GM19239 (cell line): Measurements from ENCODE around the gene SLC7A6.

Experiments
- DNase-seq: peaks from one replicate; pipeline ENCODE4 v3.0.0; 2011; ENCODE audit warnings: low spot score; ENCODE audit not compliant: insufficient read length
- FAIRE-seq: peaks from 2 replicates; lab custom pipeline; 2011; peaks lifted over from hg19 to GRCh38; lab: Jason Lieb, UNC

The SLC7A6 gene

DNA sequence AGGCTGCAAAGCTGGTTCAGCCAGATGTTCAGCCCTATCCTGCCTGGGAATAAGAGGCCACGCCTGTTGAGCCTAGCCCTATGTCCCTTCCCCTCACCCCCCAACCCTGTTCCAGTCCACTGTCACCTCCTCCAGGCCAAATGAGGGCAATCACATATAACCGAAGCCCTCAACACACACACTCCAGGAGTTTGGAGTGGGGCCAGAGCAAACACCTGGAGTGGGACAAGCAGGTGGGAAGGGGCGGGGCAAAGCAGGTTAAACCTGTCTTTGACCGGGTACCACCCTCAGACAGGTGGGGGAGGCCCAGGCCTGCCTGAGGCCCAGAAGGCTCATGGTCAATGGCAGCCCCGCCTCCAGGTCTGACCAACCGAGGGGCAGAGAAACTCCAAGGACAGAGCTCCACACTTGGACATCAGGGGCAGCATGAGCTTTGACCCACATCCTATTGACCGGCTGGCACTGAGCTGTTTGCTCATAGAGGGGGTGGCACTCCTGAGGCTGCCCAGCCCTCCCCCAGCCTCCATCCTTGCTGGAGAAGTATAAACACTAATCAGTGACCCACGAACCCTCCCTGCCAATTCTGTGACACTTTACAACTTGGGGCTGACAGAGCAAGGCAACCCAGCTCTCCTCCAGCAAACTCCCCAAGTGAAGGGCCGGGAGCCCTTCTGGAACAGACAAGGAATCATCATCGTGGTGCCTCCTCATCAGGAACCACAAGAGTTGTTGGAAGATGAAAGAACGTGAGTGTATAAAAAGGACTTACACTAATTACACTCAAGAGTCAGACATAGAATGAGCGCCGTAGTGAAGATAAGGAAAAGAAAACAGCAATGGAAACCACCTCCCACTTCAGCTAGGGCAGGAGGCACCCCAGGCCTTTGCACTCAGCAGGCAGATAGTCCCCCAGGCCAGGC is 29.9 kb upstream of the SLC7A6 start:
- FAIRE-seq: no peak
- no peak for DNase-seq

DNA sequence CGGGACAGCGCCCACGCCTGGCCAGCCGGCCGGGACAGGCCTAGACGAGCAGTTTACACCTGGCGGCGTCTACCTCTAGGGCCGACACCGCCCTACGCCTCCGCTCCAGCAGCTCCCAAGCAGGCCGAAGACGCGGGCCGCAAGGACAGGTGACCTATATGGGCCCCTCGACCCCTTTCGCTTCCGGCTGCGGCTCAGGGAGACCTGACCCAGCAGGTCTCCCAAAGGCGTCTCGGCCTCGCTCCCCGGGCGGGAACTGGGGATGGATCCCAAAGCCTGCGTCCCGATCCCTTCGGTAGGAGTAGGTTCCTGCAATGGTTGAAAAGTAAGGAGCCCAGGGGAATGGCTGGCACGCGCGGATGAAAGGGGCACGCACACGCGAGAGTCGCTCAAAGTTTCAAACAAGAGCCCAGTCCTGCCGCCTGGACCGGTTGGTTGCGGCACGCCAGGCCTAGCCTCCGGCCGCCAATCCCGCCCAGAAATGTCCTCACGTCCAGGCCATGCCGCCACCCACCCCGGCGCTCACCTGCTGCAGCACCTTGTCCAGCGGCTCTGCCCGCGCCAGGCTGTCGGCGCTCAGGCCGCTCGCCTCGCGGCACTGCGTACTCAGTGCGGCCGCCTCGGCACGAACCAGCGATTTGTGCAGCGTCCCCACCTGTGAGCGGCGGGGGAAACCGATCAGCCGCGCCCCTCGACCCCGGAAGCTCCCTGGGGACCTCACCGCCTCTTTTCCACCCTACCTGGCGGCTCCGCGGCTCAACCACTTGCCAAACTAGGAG is 29.0 kb upstream of the SLC7A6 start:
- DNase-seq: no peak
- FAIRE-seq: no peak

DNA sequence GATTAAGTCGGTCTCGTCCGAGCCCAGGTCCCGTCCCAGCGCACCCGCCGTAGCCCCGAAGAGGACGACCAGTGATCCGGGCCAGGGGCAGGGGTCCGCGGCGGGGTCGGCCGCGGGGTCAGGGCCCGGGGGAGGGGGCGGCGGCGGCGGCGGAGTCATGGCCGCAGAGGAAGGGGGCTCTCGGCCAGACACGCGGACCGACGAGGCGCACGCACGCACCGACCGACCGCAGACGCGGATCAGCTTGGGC is 28.5 kb upstream of the SLC7A6 start, which contains the start of gene ESRP2:
TSS of gene ESRP2 (minus strand) at position 241 of the 250 bp plus-strand sequence. CDS start at position 159, 82 bp downstream.
- DNase-seq: no peak
- FAIRE-seq: no peak

DNA sequence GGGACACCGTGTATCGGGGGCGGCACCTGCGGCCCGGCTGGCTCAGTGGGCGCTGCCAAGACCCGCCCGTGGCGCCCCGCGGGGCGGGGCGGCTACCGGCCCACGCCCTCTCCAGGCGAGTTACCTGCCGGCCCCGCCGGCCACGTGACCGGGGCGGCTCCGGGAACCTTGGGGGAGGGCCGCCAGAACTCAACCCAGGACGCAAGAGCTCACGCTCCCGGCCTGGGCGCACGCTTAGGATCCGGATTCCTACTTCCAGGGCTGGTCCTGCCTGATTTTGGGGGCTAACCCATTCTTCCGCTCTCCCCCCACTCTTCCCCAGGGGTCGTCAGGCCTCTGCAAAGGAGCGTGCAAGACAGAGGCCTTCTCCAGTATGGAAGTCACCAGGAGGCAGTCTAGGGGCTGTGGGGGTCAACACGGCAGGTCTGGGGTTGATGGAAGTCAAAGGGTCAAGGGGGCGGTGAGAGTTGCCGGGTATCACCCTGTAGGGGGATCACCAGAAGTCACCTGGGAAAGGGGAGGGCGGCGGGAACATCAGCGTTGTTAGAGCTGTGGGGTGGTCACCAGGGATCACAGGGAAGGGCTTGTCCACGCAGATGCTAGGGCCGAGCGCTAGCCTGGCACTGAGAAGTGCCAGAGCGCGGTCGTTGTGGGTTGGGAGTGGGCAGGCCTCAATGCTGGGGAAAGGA is 28.0 kb upstream of the SLC7A6 start:
- peak; percentile 41 for DNase-seq

DNA sequence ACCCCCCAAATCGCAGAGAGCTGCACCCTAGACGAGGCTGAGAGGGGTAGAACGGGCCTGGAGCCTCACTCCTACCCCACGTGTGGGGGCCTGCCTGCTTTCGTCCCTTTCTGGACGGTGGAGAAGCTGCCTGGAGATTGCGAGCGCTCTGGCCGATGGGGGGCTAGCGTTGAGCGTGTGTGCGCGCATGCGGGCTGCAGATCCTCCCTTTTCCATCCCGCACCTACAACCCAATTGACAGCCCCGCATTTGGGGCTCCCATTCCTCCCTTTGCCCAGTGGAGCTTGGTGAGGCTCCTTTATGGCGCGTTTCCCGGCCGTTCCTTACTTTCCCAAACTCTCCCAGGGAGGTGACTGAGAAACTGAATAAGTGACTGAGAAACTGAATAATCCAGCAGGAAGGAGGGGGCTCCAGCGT is 27.5 kb upstream of the SLC7A6 start:
- no peak for FAIRE-seq
- peak; percentile 51 for DNase-seq

More for the DNA sequence above, 28.0 kb upstream of the SLC7A6 start:
- peak; percentile 33 for FAIRE-seq

DNA sequence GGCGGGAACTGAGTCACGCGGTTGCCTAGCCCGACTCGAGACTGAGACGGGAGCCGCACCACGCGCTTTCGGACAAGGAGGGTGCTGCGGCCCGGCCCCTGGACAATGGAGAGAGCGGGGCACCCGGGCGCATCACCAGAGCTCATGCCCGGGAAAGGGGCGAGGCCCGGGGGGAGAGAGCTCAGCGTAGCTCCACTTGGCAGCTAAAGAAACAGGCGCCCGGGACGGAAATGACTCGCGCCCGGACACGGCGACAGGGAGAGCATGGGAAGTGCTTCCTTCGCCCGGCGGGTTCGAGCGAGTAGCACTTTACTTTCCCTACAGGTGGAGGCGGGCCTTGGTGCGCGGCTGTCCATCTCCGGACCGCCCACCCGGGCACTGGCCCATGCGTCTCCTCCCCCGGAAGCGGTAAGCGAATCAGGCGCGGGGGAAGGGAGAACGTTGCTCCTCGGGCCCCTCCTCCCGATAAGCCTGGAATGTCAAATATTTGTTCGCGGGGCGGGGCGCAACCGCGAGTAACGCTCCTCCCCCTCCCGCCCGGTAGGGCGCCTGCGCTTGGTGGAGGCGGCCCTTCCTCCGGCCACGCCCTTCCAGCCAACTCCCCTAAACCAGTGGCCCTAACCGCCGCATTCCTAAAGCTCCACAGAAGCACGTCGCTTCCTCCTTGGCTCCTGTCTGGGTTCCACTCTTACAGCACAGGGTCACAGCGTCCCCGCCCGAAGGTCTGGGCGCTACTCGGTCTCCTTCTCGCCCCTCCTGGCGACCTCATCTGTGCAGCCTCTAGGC is 26.9 kb upstream of the SLC7A6 start:
- DNase-seq (peak; percentile 96), FAIRE-seq (peak; percentile 97)

DNA sequence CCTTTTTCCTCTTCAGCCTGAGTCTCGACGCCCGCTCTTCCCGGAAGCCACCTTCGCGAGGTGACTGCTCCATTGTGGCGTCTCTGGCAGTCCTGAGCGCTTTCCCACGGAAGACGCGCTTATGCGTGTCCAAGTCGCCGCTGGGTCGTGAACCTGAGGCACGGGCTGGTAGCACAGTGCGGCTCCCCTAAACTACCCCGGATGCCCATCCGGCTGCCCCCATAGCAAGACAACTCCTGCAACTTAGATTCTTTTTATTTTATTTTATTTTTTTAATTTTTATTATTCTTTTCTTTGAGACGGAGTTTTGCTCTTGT is 26.3 kb upstream of the SLC7A6 start:
- FAIRE-seq (no peak), DNase-seq (no peak)

DNA sequence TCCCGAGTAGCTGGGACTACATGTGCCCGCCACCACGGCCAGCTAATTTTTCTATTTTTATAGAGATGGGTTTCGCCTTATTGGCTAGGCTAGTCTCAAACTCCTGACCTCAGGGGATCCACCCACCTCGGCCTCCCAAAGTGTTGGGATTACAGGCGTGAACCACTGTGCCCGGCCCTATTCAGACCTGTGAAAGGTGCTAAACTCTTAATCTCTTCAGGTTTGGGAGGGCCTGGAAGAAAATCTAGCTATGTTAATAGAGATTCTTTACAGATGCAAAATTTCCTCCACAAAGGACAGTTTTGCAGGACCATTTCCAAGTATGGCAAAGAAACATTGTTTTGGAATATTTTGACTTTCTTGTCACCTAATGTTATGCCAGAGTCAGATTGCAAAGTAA is 22.2 kb upstream of the SLC7A6 start:
- no peak for DNase-seq
- FAIRE-seq: no peak

DNA sequence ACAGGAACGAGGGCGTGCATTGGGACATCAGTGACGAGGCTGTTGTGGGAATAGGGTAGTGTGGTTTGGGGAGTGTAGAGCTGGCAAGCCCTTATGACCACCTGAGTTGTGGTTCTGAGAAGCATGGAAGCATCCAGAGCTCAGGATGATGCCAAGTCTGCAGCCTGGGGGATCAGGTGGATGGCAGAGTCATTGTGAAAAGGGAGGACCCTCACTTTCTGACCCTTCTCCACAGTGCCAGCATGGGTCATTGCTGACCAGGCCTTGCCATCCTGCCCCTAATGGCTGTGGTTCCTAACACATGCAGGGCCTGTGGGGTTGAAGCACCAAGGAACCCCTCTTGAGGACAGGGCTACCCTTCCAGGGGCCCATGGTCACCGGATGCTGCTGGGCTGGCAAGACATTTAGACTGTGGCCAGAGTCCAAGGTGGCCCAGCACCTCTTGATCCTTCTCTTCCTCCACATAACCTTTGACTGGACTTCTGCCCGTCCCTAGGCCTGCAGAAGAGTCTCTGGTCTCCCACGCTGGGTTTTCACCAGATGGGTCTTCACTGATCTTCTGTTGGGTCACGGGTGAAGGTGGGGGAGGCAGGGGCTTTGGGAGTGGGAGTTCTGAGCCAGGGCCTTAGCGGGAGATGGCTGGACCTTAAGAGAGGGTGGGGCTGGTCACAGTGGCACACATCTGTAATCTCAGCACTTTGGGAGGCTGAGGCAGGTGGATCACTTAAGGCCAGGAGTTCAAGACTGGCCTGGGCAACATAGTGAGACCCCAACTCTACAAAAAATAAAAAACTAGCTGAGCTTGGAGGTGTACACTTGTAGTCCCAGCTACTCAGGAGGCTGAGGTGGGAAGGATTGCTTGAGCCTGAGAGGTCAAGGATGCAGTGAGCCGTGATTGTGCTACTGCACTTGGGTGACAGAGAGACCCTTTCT is 21.1 kb upstream of the SLC7A6 start:
- DNase-seq: no peak
- FAIRE-seq: no peak

DNA sequence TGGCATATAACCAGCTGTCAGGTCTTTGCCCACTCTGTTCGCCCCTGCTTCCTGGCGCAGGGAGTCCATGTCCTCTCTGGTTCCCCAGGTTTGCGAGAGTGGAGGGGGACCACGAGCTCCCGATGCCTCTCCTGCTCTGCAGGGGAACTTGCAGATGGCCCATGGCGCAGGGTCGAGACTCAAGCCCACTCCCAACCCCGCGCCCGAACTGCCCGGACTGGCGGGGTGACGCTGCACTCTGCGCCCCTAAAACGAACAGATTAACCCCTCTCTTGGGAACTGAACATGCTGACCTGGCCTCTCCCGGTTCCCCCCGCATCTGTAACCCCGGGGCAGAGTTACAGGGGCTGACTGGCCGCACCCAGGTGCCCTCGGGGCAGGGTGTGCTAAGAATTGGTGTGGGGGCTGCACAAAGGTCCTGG is 19.8 kb upstream of the SLC7A6 start:
- no peak for DNase-seq
- no peak for FAIRE-seq

DNA sequence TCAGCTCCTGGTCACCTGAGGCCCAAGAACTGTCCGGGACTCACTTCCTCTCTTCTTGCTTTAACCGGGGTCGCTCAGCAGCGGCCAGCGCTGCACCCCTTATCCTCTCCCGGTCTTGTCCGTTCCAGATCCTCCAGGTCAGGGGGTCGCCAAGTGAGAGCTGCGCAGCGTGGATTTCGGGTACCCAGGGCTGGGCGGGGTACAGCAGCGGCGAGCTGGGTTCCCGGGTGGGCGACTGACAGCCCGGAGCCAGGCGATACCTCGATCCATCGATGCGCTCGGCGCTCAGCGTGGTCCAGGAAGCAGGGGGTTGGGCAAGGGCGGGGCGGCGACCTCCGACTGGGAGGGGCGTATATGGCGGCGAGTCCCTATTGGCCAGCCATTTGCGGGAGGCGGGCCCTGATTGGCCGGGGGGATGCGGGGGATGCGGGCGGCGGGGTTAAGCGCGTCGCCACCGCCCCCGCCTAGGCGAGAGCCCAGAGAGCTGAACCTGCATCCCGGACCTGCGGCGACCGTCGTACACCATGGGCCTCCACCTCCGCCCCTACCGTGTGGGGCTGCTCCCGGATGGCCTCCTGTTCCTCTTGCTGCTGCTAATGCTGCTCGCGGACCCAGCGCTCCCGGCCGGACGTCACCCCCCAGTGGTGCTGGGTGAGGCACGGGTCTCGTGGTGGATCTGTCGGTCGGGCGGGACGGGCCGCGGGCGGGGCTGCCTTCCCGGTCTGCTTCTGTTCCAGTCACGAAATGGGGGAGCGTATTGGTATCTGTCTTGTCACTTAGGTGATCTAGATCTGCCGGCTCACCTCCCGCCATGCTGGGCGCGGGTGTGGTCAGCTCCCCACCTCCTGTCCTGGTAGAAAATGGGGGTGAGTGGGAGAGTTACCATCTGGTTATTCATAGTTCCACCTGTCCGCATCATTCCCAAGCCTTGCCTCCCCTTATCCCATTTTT is 19.1 kb upstream of the SLC7A6 start, which contains the start of gene PLA2G15:
TSS of gene PLA2G15 (plus strand) at position 471 of the 951 bp plus-strand sequence. CDS start at position 525, 54 bp downstream.
- FAIRE-seq (peak; percentile 97), DNase-seq (peak; percentile 88)

DNA sequence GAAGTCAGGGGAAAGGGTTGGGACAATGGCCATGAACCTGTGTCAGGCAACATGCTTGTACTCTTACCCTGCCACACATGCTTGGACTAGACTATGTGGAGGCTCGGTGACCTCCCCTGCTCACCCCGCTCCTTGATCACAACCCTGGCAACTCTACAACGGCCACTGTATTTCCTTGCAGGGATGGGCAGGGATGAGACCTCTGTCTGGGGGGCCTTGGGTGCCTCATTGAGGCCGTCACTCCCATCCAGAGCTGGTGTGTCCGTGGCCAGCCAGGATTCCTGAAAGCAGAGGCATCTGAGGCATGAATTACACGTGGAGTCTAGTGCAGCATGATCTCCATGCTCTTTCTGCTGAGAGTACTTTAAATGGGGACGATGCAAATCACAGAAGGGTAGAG is 18.2 kb upstream of the SLC7A6 start:
- DNase-seq (no peak), FAIRE-seq (no peak)

DNA sequence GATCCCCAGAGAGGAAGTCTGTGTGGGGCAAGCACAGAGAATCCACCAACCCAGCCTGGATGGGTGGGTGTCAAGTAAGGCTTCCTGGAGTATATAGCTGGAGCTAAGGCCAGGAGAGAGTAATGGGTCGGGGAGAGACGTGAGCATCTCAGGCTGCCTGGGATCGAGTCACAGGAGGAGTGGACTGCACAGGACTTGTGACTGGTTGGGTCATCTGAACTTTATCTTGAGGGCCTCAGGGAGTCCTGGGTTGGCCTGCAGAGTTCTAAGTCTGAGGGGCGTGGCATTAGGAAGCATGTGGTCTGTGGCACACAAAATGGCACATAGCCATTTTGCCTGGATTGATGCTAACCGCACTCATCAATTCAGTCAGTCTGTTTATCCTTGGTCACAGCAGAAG is 17.7 kb upstream of the SLC7A6 start:
- FAIRE-seq (no peak), DNase-seq (no peak)

DNA sequence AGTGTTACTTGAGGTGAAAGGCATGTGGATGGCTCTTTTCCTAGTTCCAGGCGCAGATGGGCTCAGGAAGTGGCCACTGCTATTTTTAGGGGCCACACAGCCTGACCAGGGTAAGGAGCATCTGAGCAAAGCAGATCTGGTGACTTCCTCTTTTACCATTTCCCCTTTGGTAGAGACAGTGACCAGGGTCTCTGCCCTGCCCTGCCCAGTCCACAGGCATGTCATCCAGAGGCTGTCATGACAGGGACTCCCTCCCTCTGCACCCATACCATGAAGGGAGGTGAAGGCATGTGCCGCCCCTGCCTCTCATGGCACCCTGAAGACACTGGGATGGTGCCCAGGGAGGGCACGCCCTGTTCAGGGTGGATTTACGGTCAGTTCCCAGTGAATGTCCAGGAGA is 16.9 kb upstream of the SLC7A6 start:
- FAIRE-seq (no peak), DNase-seq (no peak)

DNA sequence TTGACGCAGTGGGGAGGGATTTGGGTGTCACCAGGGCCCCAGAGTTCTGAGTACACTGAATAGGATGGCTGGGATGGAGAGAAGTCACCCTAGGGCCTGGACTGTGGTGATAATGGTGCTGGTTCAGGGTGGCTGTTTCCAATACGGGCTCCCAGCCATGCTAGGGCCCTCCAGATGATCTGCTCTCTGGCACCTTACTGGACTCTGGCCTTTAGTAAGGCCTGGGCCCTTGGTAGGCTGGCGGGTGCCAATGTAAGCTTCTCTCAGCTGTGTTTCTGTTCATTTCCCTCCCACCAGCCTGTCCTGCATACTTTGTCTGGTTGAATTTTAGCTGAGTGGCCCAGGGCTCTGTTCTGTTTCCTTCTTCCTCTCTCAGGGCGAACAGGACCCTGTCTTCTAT is 16.4 kb upstream of the SLC7A6 start:
- DNase-seq: no peak
- no peak for FAIRE-seq

DNA sequence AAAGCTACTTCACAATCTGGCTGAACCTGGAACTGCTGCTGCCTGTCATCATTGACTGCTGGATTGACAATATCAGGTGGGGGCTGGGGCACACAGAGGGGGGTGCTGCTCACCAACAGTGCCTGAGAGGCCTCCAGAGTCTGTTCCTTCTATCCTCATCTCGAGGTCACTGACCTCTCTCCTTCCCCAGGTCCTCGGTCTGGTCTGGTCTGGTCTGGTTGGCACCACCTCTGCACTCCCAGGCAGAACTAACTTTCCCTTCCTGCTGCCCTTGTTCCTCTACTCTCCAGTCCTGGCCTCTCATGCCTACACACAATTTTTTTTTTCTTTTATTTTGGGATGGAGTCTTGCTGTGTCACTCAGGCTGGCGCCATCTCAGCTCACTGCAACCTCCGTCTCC is 15.0 kb upstream of the SLC7A6 start:
- DNase-seq (no peak), FAIRE-seq (no peak)

DNA sequence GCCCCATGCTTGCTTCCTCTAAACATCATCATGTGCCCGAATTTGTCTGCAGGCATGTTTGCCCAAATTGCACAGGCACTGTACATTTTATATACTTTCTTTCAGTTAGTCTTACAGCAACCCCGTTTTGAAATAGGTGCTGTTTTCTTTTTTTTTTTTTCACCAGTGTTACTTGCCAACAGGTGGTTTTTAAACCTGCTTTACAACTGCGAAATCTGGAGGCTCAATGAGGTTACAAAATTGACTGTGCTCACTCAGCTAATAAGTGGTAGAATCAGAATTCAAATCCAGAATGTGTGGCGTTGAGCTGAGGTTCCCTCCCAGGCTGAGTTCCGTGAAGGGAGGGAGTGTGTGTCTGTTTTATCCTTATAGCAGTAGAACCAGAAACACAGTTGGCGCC is 13.4 kb upstream of the SLC7A6 start:
- FAIRE-seq: no peak

DNA sequence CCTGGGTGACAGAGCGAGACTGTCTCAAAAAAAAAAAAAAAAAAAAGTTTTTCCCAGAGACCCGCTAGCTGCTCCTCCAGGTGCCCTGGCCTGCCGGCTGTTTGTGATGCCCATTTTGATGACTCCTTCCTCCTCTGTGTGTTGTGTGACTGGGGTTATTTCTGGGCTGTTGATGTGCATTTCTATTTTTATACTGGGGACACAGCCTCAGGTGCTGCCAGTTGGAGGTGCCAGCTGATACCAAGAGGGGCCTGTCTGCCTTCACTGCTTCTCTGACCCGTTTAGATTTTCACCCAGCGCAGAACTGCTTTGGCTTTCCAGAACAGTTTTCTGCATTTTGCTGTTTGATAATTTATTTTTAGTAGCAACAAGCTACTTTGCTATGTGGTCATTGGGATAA is 12.5 kb upstream of the SLC7A6 start:
- no peak for DNase-seq
- FAIRE-seq: no peak

More for the DNA sequence above, 13.4 kb upstream of the SLC7A6 start:
- DNase-seq: no peak
